Transverse colon (tissue), 4 donors: ENCODE results near the gene GET4. TPM values are rescaled to one million over a fixed set of nuclear protein-coding genes. Genes with fewer than 3 reads are reported as not detected.

Experiments
- DNase-seq: peaks from one replicate; pipeline ENCODE4 v3.0.0-alpha.2; 2019
- H3K27ac ChIP-seq, 4 donors: fragments of 200-600 bp; sonication (generic); 2 replicates each; pipeline ENCODE4 v1.5.1; 2016 to 2018; ENCODE audit warnings: inconsistent platforms in 4 of 4
- H3K27me3 ChIP-seq: fragments of 200-600 bp; sonication (generic); 2 replicates; pipeline ENCODE4 v1.5.1; 2017; ENCODE audit warnings: inconsistent platforms
- H3K36me3 ChIP-seq, 4 donors: fragments of 200-600 bp; sonication (generic); 2 replicates each; pipeline ENCODE4 v1.5.1; 2017 to 2019; ENCODE audit warnings: inconsistent platforms in 4 of 4
- H3K4me1 ChIP-seq, 4 donors: fragments of 200-600 bp; sonication (generic); 2 replicates each; pipeline ENCODE4 v1.5.1; 2017 to 2020; ENCODE audit warnings: inconsistent platforms in 4 of 4
- H3K4me3 ChIP-seq, 4 donors: fragments of 200-600 bp; sonication (generic); 1 replicate in 1 of 4; 2 replicates in 3 of 4; pipeline versions ENCODE4 v1.5.1 to v1.6.1; 2017 to 2019; ENCODE audit warnings: inconsistent platforms in 4 of 4
- H3K9me3 ChIP-seq, 2 donors: fragments of 200-600 bp; sonication (generic); 2 replicates each; pipeline ENCODE4 v1.5.1; 2017 to 2019; ENCODE audit warnings: inconsistent platforms in 2 of 2
- CTCF ChIP-seq, 5 experiments: fragments of 200-600 bp in 3 of 5; fragments of 450-650 bp in 2 of 5; sonication (generic) in 3 of 5; IDR thresholded peaks; 1 replicate in 2 of 5; 2 replicates in 3 of 5; pipeline ENCODE4 v1.5.1; 2016 to 2017; ENCODE audit warnings: antibody characterized with exemption in 5 of 5, inconsistent platforms in 3 of 5, mild to moderate bottlenecking in 2 of 5, moderate library complexity in 1 of 5
- EP300 ChIP-seq: sonication (generic); formaldehyde crosslinking; IDR thresholded peaks from one replicate; pipeline ENCODE4 v1.6.1; 2017; ENCODE audit warnings: antibody characterized with exemption, low read depth
- POLR2A ChIP-seq: fragments of 450-650 bp; IDR thresholded peaks from one replicate; pipeline ENCODE4 v1.6.1; 2016; ENCODE audit warnings: antibody characterized with exemption, mild to moderate bottlenecking, moderate library complexity
- POLR2AphosphoS5 ChIP-seq, 3 donors: sonication (generic); formaldehyde crosslinking; IDR thresholded peaks; one replicate each; pipeline ENCODE4 v1.6.1; 2016; ENCODE audit warnings: antibody characterized with exemption in 3 of 3
- WGBS, 2 donors: methylation state at CpG; one replicate each; pipeline ENCODE4 v1.1.5; 2018; ENCODE audit warnings: low coverage in 1 of 2; 5-methylcytosine and 5-hydroxymethylcytosine counted together
- in situ Hi-C, 4 donors: fragments of 200-750 bp; cut with MboI; loops; one replicate each; pipeline versions ENCODE4 v1.15.0 to v1.15.1; 2017; ENCODE audit warnings: low sequenced_read_pairs in 3 of 4, low pct_ligation_motif_present in 1 of 4, low pct_unique_long_range_greater_than_20kb in 1 of 4
- intact Hi-C: fragments of 100-400 bp; cut with DNase I; formaldehyde crosslinking; loops from one replicate; pipeline ENCODE4 v1.15.1; 2023; ENCODE audit warnings: low total_unique reads
- total RNA-seq, 4 donors: library from RNA; depleted of rRNA; stranded (reverse); fragments of >200 nt; gene quantifications; one replicate each; pipeline ENCODE4 v1.1.0, GENCODE V29; 2016

GET4 gene
- total RNA-seq, 4 donors from 2014 or later: 49.4 to 116 (median 85.2) TPM

DNA sequence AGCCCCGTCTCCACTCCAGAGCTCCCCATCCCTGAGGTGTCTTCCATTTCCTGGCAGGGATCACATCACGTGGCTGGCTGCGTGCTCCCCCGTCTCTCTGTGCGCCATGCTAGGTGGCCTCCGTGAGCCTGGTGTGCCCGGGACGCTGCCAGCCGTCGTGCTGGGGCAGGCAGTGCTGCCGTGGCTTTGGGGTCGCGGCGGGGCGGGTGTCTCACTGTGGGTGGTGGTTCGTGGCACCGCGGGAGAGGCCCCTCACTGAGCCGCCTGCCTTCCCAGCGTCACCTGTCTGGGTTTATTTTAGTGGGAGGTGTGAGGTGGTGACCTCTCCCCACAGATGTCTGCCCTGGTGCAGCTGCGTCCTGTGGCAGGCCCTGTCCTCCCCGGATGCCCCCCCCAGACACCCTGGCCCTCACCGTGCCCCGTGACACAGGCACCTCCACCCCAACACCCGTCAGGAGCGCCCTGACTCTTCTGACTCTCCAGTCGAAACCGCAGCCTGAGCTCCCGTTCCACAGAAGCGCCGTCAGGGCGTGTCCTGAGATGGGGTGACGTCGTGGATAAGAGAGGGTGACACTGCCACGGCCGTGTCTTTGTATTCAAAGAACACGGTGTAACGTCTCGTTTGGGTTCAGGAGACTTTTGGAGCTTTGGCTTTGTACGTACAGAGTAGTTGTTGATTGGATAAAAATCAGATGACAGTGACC lies 18.0 kb downstream of the GET4 start:
- intact Hi-C loops (no loop called here), in situ Hi-C loops (no loop called here)
- Histone ChIP-seq H3K27me3 (no peaks in the 10 kb centered on the region), H3K4me1 (peaks cover 0 to 7% (median 3%) of the 10 kb centered on the region in 4 donors), H3K4me3 (no peak overlapping the region), H3K36me3 (peaks cover 0 to 37% (median 18%) of the 10 kb centered on the region in 4 donors), H3K9me3 (no peaks in the 10 kb centered on the region), H3K27ac (no peak overlapping the region)
- WGBS, 2 donors: 96 to 97% methylated on average over 14 to 40 of the region's 40 CpGs
- no peak for TF ChIP-seq CTCF (IDR thresholded peaks at IDR 0.05)
- peak in 1 of 3 donors; percentile 9 for TF ChIP-seq POLR2AphosphoS5 (IDR thresholded peaks at IDR 0.05)
- DNase-seq: no peak

DNA sequence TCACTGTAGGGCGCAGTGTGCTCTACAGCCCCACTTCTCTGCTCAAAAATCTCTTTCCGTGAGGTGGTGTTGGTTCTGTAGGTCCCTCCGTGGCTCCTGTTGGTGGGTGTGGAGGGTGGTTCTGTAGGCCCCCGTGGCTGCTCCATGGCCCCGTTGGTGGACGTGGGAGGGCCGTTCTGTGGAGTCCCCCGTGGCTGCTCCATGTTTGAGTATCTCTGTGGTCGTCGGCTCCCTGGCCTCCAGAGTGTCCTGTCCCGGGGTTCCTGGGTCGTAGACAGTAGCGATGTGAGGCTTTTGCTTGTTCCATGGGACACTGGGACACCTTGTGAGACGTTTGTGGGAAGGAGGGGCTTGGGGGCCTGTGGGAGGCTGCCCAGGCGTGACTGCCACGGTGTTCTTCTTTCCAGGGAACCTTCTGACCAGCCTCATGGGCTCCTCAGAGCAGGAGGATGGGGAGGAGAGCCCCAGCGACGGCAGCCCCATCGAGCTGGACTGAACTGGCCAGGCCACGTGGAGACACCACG lies 18.6 kb downstream of the GET4 start:
- no peaks in the 10 kb centered on the region for H3K9me3 ChIP-seq
- H3K27ac ChIP-seq: no peak overlapping the region
- DNase-seq: no peak
- intact Hi-C loops: no loop called here
- 93% methylated on average over 21 of the region's 21 CpGs; no CpG with 5 or more reads in 1 of the 2 donors for WGBS, 2 donors
- H3K36me3 ChIP-seq: peaks cover 0 to 37% (median 18%) of the 10 kb centered on the region in 4 donors
- TF ChIP-seq EP300: no peak
- no peak overlapping the region for H3K4me3 ChIP-seq
- H3K4me1 ChIP-seq: peaks cover 0 to 7% (median 3%) of the 10 kb centered on the region in 4 donors
- in situ Hi-C loops: no loop called here
- H3K27me3 ChIP-seq: no peaks in the 10 kb centered on the region

DNA sequence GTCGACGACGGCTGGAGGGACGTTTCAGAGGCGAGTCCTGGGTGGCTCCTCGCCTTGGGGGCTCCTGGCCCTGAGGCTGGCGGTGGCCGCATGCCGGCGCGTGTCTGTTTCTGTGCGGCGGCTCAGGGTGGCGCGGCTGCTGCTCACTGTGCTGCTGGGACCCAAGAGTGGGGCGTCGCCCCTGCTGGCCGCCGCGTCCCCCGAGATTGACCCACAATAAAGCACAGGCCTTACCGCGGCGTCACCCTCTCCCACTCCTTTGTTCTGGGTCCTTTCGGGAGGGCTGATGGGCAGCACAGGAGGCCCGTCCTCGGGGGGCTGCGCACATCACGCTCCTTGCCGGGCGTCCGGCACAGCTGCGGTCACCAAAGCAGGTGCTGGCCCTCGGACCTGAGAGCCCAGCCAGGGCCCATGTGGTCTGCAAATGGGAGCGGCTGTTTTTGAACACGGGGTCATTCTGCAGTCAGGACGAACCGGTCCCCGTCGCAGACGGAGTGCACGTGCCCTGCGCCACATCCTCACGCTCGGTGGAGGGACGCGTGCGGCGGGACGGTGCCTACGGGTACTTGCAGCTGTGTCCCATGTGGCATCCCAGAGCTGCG lies 19.2 kb downstream of the GET4 start:
- intact Hi-C loops: no loop called here

GRCh38 chr7:896346-897075 lies 20.2 kb downstream of the GET4 start:
- no peak for DNase-seq
- TF ChIP-seq CTCF (IDR thresholded peaks at IDR 0.05) (no peak), POLR2AphosphoS5 (IDR thresholded peaks at IDR 0.05) (no peak), EP300 (no peak), POLR2A (no peak)
- Histone ChIP-seq H3K36me3 (peaks cover 0 to 28% (median 13%) of the 10 kb centered on the region in 4 donors), H3K9me3 (no peaks in the 10 kb centered on the region), H3K4me1 (peaks cover 5 to 17% (median 12%) of the 10 kb centered on the region in 4 donors), H3K4me3 (no peak overlapping the region), H3K27me3 (no peaks in the 10 kb centered on the region), H3K27ac (no peak overlapping the region)
- intact Hi-C loops (no loop called here), in situ Hi-C loops (no loop called here)
- WGBS, 2 donors: 87 to 95% methylated on average over 3 to 37 of the region's 42 CpGs

More for the DNA sequence above, 19.2 kb downstream of the GET4 start:
- no peak overlapping the region for H3K4me3 ChIP-seq
- no peak overlapping the region for H3K27ac ChIP-seq
- H3K36me3 ChIP-seq: peaks cover 0 to 37% (median 18%) of the 10 kb centered on the region in 4 donors
- no peaks in the 10 kb centered on the region for H3K27me3 ChIP-seq
- 97% methylated on average over 46 of the region's 52 CpGs; no CpG with 5 or more reads in 1 of the 2 donors for WGBS, 2 donors
- H3K4me1 ChIP-seq: peaks cover 0 to 7% (median 3%) of the 10 kb centered on the region in 4 donors
- no peaks in the 10 kb centered on the region for H3K9me3 ChIP-seq
- no peak for DNase-seq
- in situ Hi-C loops: no loop called here
- TF ChIP-seq POLR2AphosphoS5 (IDR thresholded peaks at IDR 0.05) (no peak), POLR2A (no peak), CTCF (IDR thresholded peaks at IDR 0.05) (no peak), EP300 (no peak)
